SK-N-SH treated with all-trans-retinoic acid at 6 μM for 48 hours (cell line): ENCODE results near the gene BBOF1.
A peak's percentile ranks its signal among the peaks of the same experiment; 100 is the strongest.

ENCODE experiments used
- ATAC-seq: fragments of 200-7000 bp; cut with Tn5 transposase; 3 replicates; pipeline ENCODE4 v1.9.1; 2020; ENCODE audit warnings: mild to moderate bottlenecking, moderate library complexity
- ARNTL ChIP-seq: fragments of 450-650 bp; formaldehyde crosslinking; IDR thresholded peaks from 2 replicates; pipeline ENCODE4 v1.5.0; 2020; ENCODE audit warnings: low read depth, mild to moderate bottlenecking, moderate library complexity, borderline replicate concordance
- CSDC2 ChIP-seq: fragments of 250-450 bp; sonication (Bioruptor Pico); IDR thresholded peaks from 2 replicates; pipeline ENCODE4 v1.5.0; 2020; ENCODE audit warnings: mild to moderate bottlenecking, moderate library complexity
- ESRRG ChIP-seq: fragments of 250-450 bp; sonication (Bioruptor Pico); IDR thresholded peaks from 2 replicates; pipeline ENCODE4 v1.6.1; 2021; ENCODE audit warnings: mild to moderate bottlenecking
- GLIS3 ChIP-seq: fragments of 250-450 bp; sonication (Bioruptor Pico); IDR thresholded peaks from 2 replicates; pipeline ENCODE4 v1.5.0; 2020; ENCODE audit warnings: mild to moderate bottlenecking, moderate library complexity
- ISL1 ChIP-seq: fragments of 250-450 bp; sonication (Bioruptor Pico); IDR thresholded peaks from 2 replicates; pipeline ENCODE4 v2.1.2; 2022; ENCODE audit warnings: mild to moderate bottlenecking, moderate library complexity
- OSR1 ChIP-seq: fragments of 250-450 bp; sonication (Bioruptor Pico); IDR thresholded peaks from 2 replicates; pipeline ENCODE4 v1.8.0; 2022; ENCODE audit warnings: moderate library complexity, mild to moderate bottlenecking, inconsistent platforms
- PPARA ChIP-seq: fragments of 250-450 bp; sonication (Bioruptor Pico); IDR thresholded peaks from 2 replicates; pipeline ENCODE4 v1.5.0; 2020; ENCODE audit warnings: mild to moderate bottlenecking, borderline replicate concordance
- RARB ChIP-seq: fragments of 250-450 bp; sonication (Bioruptor Pico); IDR thresholded peaks from 2 replicates; pipeline ENCODE4 v1.8.0; 2021; ENCODE audit warnings: mild to moderate bottlenecking, moderate library complexity
- SNAI2 ChIP-seq: fragments of 250-450 bp; sonication (Bioruptor Pico); IDR thresholded peaks from 2 replicates; pipeline ENCODE4 v1.5.0; 2020; ENCODE audit warnings: mild to moderate bottlenecking, moderate library complexity
- TCF4 ChIP-seq: fragments of 250-450 bp; sonication (Bioruptor Pico); IDR thresholded peaks from 2 replicates; pipeline ENCODE4 v1.8.0; 2021; ENCODE audit warnings: mild to moderate bottlenecking, moderate library complexity, borderline replicate concordance
- TOX ChIP-seq: fragments of 250-450 bp; sonication (Bioruptor Pico); IDR thresholded peaks from 2 replicates; pipeline ENCODE4 v1.8.0; 2021; ENCODE audit warnings: mild to moderate bottlenecking, moderate library complexity, borderline replicate concordance
- ZFP3 ChIP-seq: fragments of 250-450 bp; sonication (Bioruptor Pico); IDR thresholded peaks from 2 replicates; pipeline ENCODE4 v1.5.0; 2020; ENCODE audit warnings: mild to moderate bottlenecking, moderate library complexity
- ZFP30 ChIP-seq: fragments of 450-650 bp; formaldehyde crosslinking; IDR thresholded peaks from 2 replicates; pipeline ENCODE4 v1.5.0; 2022; ENCODE audit warnings: mild to moderate bottlenecking, moderate library complexity
- ZNF565 ChIP-seq: fragments of 450-650 bp; formaldehyde crosslinking; conservative IDR thresholded peaks from 2 replicates; pipeline ENCODE4 v1.5.0; 2020; ENCODE audit warnings: low read depth, mild to moderate bottlenecking, moderate library complexity
- ZNF70 ChIP-seq: fragments of 450-650 bp; formaldehyde crosslinking; IDR thresholded peaks from 2 replicates; pipeline ENCODE4 v1.5.0; 2020; ENCODE audit warnings: mild to moderate bottlenecking, moderate library complexity
- TF ChIP-seq, protein P1 (sequence below): fragments of 250-450 bp; sonication (Bioruptor Pico); IDR thresholded peaks from 2 replicates; pipeline ENCODE4 v1.5.1; 2021; ENCODE audit warnings: mild to moderate bottlenecking, moderate library complexity
- TF ChIP-seq, protein P2 (sequence below): fragments of 250-450 bp; sonication (Bioruptor Pico); IDR thresholded peaks from 2 replicates; pipeline ENCODE4 v1.8.0; 2021; ENCODE audit warnings: low read depth, mild to moderate bottlenecking, moderate library complexity, borderline replicate concordance
- TF ChIP-seq, protein P3 (sequence below): fragments of 250-450 bp; sonication (Bioruptor Pico); IDR thresholded peaks from 2 replicates; pipeline ENCODE4 v1.8.0; 2020; ENCODE audit warnings: mild to moderate bottlenecking, moderate library complexity, borderline replicate concordance
- TF ChIP-seq, protein P4 (sequence below): fragments of 250-450 bp; sonication (Bioruptor Pico); IDR thresholded peaks from 2 replicates; pipeline ENCODE4 v1.5.1; 2020; ENCODE audit warnings: low read depth, mild to moderate bottlenecking, moderate library complexity

The BBOF1 gene

DNA sequence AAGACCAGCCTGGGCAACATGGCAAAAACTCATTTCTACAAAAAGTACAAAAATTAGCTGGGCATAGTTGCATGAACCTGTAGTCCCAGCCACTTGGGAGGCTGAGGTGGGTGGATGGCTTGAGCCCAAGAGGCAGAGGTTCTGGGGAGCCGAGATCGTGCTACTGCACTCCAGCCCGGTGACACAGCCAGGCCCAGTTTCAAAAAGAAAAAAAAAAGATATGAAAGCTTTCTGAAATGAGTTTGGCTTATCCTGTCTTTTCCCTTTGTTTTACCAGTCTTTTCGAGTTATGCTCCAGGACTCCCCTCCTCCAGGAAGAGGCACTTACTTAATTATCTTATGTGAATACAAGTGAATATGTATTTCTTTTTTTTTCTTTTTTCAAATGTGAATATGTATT, 3.2 kb downstream of the BBOF1 start:
- no peak for ATAC-seq
- TF ChIP-seq ESRRG (CRISPR knock-in tag) (no peak), ISL1 (CRISPR knock-in tag) (no peak)

DNA sequence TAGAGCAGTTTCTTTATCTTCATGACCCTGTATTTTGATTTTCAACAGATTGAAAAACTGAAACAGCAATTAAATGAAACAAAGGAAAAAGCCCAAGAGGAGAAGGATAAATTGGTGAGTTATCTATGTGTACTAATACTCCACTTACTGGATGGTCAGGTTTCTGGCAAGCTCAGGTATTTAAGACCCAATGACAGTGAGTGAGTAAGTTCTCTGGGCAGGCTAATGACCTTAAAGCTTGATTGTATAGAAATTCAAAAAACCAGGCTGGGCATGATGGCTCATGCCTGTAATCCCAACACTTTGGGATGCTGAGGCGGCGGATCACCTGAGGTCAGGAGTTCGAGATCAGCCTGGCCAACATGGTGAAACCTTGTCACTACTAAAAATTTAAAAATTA, 10.0 kb downstream of the BBOF1 start:
- TF ChIP-seq TOX (CRISPR knock-in tag) (no peak), ZNF565 (CRISPR knock-in tag) (no peak), ZNF70 (CRISPR knock-in tag) (no peak), RARB (CRISPR knock-in tag) (no peak), CSDC2 (CRISPR knock-in tag) (no peak), ZFP30 (CRISPR knock-in tag) (no peak), GLIS3 (CRISPR knock-in tag) (no peak)
- TF ChIP-seq, protein P1, sequence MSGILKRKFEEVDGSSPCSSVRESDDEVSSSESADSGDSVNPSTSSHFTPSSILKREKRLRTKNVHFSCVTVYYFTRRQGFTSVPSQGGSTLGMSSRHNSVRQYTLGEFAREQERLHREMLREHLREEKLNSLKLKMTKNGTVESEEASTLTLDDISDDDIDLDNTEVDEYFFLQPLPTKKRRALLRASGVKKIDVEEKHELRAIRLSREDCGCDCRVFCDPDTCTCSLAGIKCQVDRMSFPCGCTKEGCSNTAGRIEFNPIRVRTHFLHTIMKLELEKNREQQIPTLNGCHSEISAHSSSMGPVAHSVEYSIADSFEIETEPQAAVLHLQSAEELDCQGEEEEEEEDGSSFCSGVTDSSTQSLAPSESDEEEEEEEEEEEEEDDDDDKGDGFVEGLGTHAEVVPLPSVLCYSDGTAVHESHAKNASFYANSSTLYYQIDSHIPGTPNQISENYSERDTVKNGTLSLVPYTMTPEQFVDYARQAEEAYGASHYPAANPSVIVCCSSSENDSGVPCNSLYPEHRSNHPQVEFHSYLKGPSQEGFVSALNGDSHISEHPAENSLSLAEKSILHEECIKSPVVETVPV (CRISPR knock-in tag): no peak
- TF ChIP-seq, protein P2, sequence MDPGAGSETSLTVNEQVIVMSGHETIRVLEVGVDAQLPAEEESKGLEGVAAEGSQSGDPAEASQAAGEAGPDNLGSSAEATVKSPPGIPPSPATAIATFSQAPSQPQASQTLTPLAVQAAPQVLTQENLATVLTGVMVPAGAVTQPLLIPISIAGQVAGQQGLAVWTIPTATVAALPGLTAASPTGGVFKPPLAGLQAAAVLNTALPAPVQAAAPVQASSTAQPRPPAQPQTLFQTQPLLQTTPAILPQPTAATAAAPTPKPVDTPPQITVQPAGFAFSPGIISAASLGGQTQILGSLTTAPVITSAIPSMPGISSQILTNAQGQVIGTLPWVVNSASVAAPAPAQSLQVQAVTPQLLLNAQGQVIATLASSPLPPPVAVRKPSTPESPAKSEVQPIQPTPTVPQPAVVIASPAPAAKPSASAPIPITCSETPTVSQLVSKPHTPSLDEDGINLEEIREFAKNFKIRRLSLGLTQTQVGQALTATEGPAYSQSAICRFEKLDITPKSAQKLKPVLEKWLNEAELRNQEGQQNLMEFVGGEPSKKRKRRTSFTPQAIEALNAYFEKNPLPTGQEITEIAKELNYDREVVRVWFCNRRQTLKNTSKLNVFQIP (CRISPR knock-in tag): no peak
- TF ChIP-seq, protein P3, sequence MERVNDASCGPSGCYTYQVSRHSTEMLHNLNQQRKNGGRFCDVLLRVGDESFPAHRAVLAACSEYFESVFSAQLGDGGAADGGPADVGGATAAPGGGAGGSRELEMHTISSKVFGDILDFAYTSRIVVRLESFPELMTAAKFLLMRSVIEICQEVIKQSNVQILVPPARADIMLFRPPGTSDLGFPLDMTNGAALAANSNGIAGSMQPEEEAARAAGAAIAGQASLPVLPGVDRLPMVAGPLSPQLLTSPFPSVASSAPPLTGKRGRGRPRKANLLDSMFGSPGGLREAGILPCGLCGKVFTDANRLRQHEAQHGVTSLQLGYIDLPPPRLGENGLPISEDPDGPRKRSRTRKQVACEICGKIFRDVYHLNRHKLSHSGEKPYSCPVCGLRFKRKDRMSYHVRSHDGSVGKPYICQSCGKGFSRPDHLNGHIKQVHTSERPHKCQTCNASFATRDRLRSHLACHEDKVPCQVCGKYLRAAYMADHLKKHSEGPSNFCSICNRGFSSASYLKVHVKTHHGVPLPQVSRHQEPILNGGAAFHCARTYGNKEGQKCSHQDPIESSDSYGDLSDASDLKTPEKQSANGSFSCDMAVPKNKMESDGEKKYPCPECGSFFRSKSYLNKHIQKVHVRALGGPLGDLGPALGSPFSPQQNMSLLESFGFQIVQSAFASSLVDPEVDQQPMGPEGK (CRISPR knock-in tag): no peak
- TF ChIP-seq, protein P4, sequence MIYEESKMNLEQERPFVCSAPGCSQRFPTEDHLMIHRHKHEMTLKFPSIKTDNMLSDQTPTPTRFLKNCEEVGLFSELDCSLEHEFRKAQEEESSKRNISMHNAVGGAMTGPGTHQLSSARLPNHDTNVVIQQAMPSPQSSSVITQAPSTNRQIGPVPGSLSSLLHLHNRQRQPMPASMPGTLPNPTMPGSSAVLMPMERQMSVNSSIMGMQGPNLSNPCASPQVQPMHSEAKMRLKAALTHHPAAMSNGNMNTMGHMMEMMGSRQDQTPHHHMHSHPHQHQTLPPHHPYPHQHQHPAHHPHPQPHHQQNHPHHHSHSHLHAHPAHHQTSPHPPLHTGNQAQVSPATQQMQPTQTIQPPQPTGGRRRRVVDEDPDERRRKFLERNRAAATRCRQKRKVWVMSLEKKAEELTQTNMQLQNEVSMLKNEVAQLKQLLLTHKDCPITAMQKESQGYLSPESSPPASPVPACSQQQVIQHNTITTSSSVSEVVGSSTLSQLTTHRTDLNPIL (CRISPR knock-in tag): no peak
- ATAC-seq: no peak

DNA sequence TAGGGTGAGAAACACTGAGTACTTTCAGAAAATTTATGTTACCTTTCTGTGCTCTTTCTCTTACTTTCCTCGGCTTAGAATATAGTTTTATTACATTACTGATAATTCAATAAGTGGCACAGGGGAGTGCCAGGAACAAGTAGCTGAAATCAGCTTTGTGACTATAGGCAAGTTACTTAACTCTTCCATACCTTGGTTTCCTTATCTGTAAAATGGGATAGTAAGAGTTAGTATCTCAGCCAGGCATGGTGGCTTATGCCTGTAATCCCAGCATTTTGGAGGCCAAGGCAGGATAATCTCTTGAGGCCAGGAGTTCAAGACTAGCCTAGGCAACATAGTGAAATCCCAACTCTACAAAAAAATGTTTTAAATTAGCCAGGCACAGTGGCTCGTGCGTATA, 15.4 kb downstream of the BBOF1 start:
- no peak for ATAC-seq
- TF ChIP-seq PPARA (no peak), ZFP3 (CRISPR knock-in tag) (no peak), ARNTL (CRISPR knock-in tag) (no peak), SNAI2 (CRISPR knock-in tag) (no peak), ESRRG (CRISPR knock-in tag) (no peak), CSDC2 (CRISPR knock-in tag) (no peak), GLIS3 (CRISPR knock-in tag) (no peak), TOX (CRISPR knock-in tag) (no peak), OSR1 (CRISPR knock-in tag) (no peak), TCF4 (no peak)
- TF ChIP-seq, protein P3 (CRISPR knock-in tag): no peak
- TF ChIP-seq, protein P4 (CRISPR knock-in tag): no peak

DNA sequence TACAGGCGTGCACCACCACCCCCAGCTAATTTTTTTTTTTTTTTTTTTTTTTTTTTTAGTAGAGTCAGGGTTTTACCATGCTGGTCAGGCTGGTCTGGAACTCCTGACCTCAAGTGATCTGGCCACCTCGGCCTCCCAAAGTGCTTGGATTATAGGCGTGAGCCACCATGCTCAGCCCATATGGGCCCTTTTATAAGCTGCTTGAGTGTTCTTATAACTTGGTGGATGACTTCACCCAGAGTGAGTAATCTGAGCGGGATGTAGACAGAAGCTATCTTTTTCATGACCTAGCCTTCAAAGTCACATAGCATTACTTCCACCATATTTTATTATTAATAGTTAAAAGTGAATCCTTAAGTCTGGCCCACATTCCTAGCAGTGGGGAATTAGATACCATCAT, 16.4 kb downstream of the BBOF1 start:
- peak; percentile 61 for ATAC-seq
- TF ChIP-seq, protein P1 (CRISPR knock-in tag): no peak
- TF ChIP-seq ZFP3 (CRISPR knock-in tag): no peak
- TF ChIP-seq OSR1 (CRISPR knock-in tag): no peak
- TF ChIP-seq, protein P2 (CRISPR knock-in tag): no peak
- TF ChIP-seq, all 23 proteins: peak for 0
